HG03139 (cell line): ENCODE measurements around the gene PSMG1.

Experiments
- ATAC-seq: cut with Tn5 transposase; IDR thresholded peaks from one replicate; pipeline ENCODE4 v1.9.1; 2021; ENCODE audit not compliant: unreplicated experiment

Gene PSMG1

DNA sequence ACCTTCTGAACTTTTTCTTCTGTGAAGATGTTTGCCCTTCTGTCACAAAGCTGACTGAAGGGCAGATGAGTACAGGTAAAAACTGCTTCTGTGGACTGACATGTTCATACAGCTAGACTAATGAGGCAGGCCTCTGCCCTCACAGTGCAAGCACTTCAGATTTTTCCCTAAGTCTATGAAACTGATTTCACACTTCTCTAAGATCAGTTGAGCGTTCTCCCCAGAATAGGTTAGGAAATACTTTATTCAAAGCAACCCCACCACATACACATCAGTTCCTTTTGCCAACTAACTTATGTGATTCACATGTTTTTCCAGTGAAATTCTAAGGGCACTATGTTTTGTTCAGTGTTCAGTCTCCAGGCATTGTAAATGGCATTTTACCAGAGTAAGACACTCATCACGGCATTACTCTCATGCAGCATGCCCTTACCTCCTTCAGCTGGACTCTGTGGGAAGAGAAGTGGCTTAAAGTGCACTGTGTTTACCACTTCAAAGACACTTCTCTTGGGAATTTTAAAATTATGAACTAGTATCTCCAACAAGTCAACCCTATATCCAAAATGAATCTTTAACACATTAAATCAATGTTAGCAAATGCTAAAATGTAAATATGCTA, 5.4 kb upstream of the PSMG1 start:
- no peak for ATAC-seq

DNA sequence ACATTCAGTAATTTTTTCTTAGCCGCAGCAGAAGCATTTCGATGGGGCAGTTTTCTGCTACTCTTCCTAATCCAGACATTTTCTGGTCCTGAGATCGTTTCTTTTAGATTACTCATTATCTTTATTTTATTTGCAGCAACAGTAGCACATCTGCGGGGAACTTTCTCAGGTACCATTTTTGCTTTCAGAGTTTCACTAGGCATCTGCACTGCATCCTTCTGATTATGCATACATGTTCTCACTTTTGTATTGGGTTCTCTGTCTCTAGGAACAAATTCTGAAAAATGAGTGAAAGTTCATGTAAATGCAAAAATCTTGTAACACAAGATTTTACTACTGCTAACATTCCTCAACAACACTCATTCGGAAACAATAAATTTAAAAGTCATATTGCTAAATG, 3.9 kb upstream of the PSMG1 start:
- ATAC-seq, result no peak

DNA sequence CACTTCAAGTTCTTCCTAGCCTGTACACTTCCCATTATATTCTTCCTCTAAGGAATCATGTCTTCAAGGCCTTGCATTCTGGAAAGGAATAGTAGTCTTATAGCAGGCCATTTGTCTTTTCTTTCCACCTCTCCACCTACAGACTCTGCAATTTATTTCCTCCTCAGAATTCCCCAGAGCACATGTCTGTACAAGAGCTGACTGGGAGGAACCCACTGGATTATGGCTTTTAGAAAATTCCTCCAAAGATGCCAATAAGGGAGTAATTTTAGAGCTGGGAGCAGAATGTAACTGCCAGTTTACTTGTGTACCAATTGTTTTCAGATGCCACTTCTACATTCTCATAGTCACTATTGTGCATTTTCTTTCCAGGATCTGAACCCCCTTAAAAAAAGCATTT, 3.4 kb upstream of the PSMG1 start:
- no peak for ATAC-seq

DNA sequence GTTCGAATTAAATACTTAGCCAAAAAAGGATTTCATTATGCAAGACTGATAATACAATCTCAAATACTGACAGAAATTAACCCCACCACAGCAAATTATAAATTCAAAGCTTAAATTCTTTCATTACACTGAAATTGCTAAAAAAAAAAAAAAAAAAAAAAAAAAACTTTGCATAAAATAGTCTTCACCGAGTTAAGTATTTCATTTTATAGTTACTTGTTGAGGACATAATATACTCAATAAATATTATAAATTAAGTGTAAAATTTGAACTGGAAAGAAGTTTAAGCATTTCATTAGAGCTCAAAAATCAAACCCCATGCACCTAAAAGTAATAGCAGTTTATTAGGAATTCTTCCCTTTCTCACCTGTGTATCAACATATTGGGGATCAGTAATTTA, 1.9 kb upstream of the PSMG1 start:
- ATAC-seq, result no peak

DNA sequence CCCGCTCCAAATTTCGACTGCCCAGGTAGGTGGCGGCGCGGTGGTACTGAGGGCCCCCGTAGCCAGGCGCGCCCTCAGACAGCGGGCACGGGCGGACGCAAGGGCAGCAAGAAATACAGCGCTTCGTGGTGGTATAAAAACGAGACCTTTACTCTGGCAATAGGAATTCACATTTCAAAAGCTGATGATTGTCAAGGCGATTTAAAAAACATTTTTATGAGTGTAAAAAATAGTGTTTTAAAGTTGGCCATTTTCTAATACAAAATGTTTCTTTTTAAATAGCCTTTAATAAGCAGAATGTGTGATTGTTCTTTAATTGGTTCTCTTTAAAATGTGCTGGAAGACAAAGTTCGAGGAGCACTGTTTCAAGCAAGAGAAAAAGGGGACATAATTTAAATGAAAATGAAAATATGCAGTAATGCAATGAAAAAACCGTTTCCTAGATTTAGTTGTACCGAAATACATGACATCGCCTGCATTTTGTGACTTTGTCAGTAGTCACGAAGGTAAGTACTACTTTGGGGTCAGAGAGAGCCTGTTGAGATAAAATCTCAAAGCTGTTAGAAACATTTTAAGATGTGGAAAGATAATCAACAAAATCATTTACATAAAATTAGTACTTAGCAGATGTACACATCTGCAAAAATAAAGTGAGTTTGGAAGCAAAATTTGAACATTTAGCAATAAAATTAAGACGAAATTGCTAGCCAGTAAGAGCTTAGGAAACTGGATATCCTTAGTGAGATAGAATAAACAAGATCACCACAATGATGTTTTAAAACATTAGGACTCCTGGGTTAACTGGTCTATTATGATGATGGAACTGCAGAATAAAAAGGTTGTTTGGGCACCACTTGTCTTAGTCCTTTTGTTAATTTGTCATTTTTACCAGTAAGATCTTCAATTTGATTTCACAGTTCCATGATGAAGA, 1.1 kb upstream of the PSMG1 start:
- ATAC-seq, result no peak

DNA sequence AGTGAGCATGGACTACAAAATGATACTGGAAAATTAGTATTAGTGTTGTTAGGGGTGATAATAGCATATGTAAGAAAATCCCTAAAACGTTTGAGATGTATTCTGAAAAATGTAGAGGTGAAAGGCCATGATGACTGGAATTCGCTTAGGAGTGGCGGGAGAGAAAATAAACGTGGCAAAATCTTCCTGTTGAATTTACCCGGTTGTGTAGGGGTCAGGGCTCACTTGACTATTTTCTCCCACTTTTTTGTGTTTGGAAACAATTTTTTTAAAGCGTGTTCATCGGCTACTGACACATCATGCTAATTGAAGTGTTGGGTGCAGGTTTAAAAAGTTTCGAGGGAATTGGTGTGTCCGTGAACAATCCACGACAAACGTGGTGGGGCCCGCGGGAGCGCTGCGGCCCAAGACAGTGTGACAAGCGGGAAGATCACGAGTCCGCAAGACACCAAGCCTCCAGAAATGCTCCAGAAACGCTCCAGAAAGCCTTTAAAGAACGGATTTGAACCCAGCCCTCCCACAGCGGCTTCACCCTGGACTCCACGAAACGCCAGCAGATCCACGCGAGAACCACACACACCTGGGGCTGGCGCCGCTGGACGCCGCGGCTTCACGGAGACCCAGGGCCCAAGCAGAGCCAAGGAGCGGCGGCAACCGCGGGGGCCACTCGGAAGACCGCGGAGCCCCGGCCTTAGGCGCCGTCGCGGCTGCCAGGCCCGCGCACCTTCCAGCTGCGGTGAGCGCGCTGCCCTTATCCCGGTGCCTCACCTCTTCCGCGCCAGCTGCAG, 573 bp downstream of the PSMG1 start:
- peak; percentile 27 for ATAC-seq

DNA sequence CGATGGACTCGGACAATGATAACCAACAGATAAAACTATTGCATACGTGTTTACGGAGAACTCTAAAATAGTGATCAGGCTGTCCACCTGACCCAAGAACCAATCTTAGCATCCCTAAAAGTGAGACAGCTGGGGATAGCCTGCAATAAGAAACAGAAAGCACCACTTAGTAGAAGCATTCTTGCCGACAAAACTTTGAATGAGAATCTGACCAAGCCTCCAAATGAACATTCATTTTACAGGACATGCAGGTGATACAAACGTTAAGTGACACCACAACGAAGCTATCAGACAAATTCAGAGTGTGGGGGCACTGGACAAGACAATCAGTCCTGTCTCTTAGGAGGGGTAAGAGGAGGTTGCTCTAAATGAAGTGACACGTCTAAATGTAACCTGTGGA, 1.2 kb downstream of the PSMG1 start:
- no peak for ATAC-seq

DNA sequence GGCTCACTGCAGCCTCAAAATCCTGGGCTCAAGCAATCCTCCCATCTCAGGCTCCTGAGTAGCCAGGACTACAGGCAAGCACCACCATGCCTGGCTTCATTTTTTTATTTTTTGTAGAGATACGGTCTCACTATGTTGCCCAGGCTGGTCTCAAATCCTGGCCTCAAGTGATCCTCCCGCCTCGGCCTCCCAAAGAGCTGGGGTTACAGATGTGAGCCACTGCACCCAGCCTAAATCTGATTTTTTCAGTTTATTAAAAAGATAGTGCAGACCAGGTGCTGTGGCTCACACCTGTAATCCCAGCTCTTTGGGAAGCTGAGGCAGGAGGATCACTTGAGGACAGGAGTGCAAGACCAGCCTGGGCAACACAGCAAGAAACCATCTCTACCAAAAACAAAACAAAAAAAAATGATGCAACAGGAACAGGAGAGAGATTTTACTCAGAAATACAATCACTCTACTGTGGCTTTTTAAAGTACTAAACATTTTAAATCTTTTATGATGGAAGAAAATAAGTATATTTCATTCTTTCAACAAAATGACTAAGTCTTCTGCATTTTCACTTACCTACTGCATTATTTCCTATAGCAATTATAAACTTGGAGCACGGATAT, 1.9 kb downstream of the PSMG1 start:
- ATAC-seq, result no peak

DNA sequence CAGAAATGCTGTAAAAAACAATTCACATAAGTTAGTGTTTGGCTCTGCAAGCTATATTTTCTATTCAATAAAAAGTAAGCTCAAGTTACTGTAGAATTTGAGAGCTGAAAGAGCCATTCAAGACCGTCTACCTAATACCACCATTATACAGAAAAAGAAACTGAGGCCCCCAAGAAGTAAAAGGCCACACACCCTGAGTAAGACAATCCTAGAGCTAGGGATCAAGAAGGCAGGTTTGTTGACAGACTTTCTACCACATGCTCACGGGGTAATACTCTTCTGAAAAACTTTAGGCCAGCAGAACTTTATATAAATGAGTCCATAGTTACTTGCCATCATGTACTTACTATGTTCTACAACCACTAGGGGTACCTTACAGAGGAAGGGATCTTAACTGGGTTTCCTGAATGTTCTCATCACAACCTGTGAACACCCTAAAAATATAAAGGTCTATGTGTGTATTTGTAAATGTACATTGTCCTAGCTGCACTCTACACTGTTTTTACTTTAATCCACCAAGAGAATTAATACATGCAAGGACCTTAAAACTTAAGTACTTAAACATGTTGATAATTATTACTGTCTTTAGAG, 2.7 kb downstream of the PSMG1 start:
- no peak for ATAC-seq

DNA sequence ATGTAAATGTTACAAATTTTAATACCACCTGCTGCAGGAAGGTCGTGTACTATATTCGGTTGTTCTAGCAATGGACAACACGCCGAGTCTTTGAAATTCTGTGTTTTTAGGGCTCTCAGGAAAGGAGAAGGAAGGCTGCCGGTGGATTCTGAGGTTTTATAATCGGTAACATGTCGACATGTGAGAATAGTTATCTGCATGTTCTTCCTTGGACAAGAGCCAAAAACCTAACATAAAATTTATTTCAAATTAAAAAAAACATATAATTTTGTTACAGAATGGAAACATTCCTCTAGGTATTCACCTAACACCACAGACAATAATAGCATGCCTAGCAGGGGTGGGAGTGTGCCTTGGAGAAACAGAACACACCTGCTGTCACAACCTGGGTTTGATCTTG, 4.8 kb downstream of the PSMG1 start:
- ATAC-seq, result no peak

DNA sequence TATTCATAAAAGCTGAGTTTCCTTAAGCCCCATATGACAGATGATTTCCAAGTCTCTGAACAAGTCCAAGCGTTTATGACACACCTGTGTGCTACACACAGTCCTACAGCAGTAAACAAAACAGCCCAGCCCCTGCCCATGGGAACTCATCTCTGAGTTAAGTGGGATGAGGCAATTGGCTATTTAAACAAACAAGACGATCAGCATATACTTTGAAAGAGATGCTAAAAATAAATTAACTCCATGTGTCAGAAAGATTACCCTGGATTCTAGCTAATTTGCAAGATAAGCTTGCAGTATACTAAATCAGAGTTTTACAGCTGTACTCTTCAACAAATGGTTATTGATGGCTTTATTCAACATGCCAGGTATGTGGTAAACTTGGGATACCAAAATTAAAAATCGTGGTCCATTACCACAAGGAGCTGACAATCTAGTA, 7.0 kb downstream of the PSMG1 start:
- ATAC-seq, result no peak

DNA sequence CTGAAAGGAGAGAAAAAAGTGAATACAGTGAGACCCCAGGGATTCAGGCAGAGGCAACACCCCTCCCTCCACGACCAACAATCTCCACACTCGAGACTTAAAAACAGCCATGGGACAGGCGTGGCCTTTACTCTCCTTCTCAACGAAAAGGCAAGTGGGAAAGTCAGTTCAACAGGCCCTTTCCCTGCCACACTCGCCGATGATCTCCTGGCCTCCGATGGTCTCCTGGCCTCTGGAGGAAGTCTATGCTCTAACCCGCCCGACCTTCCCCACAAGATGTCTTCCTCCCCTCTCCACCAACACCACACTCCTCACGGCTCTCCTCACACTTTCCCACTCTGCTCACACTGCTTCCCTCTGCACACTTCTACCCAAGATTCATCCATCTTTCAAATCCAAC, 7.6 kb downstream of the PSMG1 start:
- no peak for ATAC-seq

DNA sequence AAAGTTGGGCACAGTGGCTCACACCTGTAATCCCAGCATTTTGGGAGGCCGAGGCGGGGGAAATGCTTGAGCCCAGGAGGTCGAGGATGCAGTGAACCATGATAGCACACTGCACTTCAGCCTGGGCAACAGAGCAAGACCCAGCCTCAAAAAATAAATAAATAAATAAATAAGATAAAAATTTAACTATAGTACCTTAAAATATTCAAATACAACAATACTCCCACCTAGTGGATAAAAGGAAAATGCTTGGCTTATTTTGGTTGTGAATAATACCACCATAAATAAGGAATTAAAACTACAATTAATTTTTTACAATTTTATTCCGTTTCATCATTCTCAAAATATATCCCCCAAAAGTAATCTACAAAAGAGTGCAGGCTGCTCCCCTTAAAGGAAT, 8.1 kb downstream of the PSMG1 start:
- no peak for ATAC-seq

DNA sequence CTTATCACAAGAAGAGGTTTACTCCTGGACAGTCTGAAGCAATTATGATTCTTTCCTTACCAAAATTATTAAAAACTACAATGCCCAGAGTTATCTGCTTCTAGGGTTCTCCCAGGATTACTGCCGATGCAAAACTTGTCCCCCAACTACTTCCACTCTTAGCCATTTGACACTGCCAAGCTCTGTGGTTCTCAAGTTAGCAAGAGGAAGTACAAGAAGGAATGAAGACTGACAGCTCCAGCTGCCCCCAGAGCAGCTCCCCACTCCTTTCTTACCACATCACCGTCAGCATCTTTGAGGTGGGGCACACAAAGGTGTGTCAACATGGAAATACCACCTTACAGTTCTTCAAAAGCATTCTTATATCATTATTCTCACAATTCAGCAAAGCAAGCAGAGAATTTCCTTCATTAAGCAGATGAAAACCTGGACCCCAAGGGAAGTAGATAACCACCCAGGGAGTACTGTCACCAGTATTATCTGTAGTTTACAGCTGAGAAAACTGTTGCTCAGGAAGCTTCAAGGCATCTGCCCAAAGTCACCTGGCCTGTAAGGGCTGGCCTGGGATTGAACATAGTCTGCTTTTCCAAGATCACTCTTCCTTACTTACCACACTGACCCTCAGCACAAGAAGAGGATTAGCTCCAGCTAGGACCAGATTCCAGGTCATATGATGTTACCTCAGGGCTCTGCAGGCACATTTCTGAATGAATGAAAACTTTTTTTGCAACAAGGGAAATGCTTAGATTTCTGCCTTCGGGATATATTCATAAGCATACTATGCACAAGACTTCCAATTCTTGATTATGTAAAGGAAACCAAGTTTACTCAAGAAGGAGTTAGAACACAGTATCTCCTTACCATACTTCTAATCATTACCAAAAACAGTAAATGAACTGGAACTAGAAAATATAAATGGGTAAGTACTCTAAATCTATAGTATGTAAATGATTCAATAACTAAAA, 9.3 kb downstream of the PSMG1 start:
- no peak for ATAC-seq

DNA sequence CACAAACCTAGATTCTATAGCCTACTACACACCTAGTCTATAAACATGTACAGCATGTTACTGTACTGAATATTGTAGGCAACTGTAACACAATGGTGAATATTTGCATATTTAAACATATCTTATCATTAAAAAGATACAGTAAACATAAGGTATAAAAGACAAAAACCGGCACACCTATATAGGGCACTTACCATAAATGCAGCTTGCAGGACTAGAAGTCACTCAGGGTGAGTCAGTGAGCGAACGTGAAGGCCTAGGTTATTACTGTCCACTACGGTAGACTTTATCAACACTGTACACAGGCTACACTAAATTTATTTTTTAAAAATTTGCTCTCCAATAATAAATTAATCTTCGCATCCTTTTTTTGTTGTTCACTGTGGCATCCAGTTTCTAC, 13.3 kb downstream of the PSMG1 start:
- ATAC-seq, result no peak

DNA sequence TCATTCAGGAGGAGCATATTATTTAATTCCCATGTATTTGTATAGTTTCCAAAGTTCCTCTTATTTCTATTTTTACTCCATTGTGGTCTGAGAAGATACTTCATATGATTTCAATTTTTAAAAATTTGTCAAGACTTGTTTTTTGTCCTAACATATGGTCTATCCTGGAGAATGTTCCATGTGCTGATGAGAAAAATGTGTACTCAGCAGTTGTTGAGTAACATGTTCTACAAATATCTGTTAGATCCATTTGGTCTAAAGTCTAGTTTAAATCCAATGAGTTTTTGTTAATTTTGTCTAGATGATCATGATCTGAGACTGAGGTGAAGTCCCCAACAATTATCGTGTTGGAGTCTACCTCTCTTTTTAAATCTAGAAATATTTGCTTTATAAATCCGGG, 14.5 kb downstream of the PSMG1 start:
- ATAC-seq, result no peak

DNA sequence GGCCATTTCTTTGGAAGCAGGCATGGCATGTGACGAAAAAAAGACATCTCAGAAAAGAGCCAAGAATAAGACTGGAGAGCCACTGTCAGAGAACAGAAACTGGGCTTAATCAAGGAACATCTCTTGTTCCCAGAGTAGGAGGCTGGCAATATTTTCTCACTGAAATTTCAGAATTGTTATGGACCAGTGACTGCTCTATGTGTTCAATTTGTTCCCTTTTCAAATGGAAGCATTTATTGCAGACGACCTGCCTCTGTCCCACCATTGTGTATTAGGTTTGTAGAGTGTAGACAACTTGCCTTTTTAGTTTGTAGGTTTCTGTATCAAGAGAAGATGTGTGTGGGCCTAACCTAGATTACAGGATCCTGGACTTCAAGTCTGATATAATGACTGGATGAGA, 18.7 kb downstream of the PSMG1 start:
- no peak for ATAC-seq

DNA sequence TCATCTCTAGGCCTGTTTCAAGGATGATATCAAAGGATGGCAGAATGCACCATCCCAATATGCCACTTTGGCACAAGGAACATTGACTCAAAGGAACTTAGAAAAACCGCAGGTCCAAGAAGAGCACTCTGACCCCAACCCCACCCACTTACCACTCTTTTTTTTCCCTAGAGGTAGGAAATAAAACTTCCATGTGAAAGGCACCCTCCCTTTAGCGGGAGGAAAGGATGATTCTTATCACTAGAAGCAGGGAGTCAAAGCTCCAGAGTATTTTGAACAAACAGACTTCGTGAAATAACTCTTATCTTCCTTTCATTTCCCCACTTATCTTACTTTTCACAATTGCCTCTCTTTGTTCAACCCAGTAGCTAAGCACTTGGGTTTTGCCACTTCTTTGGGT, 22.2 kb downstream of the PSMG1 start:
- ATAC-seq, result no peak

DNA sequence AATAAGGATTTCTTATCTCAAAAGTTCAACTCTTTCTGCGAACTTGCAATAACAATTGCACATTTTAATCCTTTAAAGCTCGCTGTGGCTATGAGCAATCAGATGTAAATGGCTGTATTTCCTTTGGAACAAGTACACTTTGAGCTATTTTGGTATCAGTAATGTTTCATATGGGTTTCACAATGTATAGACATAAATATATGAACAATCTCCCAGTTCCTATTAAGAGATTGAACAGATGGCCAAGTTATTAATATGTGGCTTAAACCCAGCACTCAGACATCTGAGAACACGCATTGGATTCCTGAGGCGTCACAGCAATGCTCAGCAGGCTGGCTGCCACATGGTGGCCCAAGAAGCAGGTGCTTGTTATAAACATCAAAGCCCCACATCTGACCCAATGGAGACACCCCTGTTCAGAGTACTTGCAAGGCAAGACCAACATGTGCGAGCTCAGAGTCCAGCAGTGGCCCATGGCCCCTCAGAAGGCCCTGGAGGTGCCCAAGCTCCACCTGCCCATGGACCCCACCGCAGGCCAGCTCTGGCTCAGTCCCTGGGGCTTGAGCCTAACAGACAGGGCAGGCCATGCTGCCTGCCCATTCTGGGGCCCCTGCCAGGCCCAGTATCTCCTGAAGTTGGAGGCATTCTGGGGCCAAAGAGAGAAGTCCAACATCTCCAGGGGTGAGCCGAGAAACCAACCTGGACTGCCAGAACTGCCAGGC, 23.7 kb downstream of the PSMG1 start:
- no peak for ATAC-seq
